ENCODE data around the gene RAB20.

- TF ChIP-seq CTCF (IDR thresholded peaks at IDR 0.05 in 8 of 11, conservative IDR thresholded peaks at IDR 0.05 in 3 of 11) (no peak), POLR2A (IDR thresholded peaks at IDR 0.05) (no peak), POLR2AphosphoS5 (IDR thresholded peaks at IDR 0.05) (no peak)
Measured at GRCh38 chr13:110478405-110479214, 82.9 kb downstream of the RAB20 start.

All from spleen (tissue), 7 donors.